GM19351 (cell line): Measurements from ENCODE around the gene TOB2.

Experiments
- ATAC-seq: cut with Tn5 transposase; IDR thresholded peaks from one replicate; pipeline ENCODE4 v1.9.1; 2021; ENCODE audit warnings: mild to moderate bottlenecking, moderate library complexity; ENCODE audit not compliant: unreplicated experiment

TOB2 gene, protein sequence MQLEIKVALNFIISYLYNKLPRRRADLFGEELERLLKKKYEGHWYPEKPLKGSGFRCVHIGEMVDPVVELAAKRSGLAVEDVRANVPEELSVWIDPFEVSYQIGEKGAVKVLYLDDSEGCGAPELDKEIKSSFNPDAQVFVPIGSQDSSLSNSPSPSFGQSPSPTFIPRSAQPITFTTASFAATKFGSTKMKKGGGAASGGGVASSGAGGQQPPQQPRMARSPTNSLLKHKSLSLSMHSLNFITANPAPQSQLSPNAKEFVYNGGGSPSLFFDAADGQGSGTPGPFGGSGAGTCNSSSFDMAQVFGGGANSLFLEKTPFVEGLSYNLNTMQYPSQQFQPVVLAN

DNA sequence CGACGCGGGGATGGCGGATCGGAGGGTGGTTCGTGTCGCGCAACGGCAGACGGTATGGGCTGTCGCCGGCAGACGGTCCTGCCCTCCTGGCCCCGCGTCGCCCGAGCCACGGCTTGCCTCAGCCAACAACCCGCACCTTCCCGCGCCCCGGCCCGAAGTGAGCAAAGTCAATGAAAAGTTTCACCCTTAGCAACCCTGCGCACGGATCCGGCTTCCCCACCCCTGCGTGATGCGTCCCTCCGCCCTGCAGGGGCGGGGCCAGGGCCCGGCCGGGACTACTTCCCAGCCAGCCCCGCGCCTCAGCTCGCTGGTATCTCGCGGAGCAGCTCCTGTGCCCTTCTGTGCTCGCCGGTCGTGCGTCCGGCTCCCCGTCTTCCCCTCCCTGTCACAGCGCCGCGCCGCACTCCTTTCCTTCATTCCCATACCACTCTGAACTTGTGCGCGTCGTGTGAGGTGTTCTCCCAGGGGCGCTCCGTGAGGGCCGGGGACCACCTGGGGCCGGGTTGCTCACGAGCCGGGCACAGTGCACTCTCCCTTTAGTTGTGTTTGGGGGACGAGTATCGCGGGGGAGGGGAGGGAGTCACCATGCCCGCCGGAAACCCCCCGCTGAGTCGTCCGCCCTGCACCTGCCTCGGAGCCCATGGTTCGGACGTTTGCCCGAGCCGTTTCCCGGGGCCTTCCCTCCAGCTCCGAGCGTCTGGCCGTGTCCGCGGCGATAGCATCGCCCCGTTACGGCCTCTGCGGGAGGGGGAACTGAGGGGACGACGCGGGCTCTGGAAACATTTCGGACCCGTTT is at the start of gene TOB2:
TOB2 (minus strand) TSS at position 163 of the 796 bp plus-strand sequence. CDS start 9,456 bp downstream, outside the sequence.
- ATAC-seq: peak; percentile 34

- no peak for ATAC-seq
These were observed 44.9 kb upstream of the TOB2 start for GRCh38 chr22:41491374-41492100.

- no peak for ATAC-seq
These were observed 42.2 kb upstream of the TOB2 start for GRCh38 chr22:41488596-41489385.

- ATAC-seq: no peak
These were observed 41.5 kb upstream of the TOB2 start for GRCh38 chr22:41488076-41488475.

GRCh38 chr22:41487037-41487935 is 40.7 kb upstream of the TOB2 start:
- ATAC-seq: no peak

GRCh38 chr22:41485033-41485432 is 38.4 kb upstream of the TOB2 start:
- no peak for ATAC-seq

- no peak for ATAC-seq
These were observed 35.8 kb upstream of the TOB2 start for GRCh38 chr22:41482319-41482935.

DNA sequence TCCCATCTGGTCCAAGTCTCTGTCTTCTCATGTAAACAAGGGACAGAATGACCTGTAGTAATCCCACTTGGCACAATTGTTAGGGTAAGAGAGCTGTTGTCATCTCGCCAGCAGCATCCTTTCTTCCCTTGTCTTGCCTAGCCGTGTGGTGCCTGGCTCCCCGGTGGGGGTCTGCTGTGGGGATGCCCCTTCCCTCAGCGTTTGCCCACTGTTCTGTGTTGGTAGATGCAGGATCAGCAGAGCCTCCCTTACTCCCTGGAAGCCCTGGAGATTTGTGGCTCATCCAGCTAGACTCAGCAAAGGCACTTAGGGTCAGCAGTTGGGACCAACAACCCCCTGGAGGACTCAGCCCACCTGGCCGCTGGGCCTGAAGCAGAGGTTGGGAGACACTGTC is 35.3 kb upstream of the TOB2 start:
- ATAC-seq: no peak

- ATAC-seq: no peak
These were observed 34.7 kb upstream of the TOB2 start for GRCh38 chr22:41481131-41481830.

DNA sequence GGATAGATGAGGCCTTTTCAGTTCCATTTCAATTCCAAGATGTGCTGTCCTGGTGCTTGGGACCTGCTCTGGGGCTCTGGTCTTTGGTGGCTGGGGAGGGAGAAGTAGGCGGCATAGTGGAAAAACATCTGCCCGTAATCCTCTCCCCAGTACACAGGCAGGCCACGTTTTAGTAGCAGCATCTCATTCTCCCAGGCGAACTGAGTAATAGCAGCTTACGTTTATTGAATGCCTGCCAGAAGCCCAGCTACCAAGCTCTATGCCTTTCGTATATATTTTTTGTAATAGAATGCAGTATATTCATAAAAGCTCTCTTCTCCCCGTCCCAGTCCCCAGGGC is 33.8 kb upstream of the TOB2 start:
- no peak for ATAC-seq

- ATAC-seq: no peak
These were observed 33.2 kb upstream of the TOB2 start for GRCh38 chr22:41479671-41480396.

- ATAC-seq: no peak
These were observed 32.4 kb upstream of the TOB2 start for GRCh38 chr22:41478891-41479521.

- ATAC-seq: no peak
These were observed 31.9 kb upstream of the TOB2 start for GRCh38 chr22:41478473-41478872.

DNA sequence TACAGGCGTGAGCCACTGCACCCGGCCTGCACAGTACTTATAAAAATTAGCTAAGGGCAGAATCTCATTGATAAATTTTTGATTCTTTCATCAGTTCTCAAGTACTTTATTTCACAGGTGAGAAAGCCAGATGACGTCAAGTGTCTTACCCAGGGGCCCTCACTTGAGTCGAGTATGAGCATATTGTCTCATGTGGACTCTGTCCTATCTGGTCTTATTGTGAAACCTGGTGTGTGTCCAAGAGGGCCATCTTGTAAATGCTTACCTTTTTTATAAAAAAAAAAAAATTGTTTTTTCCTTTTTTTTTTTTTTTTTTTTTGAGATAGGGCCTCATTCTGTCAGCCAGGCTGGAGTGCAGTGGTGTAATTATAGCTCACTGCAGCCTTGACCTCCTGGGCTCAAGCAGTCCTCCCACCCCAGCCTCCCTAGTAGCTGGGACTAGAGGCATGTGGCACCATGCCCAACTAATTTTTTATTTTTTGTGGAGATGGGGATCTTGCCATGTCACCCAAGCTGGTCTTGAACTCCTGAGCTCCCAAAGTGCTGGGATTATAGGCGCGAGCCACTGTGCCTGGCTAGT is 28.4 kb upstream of the TOB2 start:
- no peak for ATAC-seq

DNA sequence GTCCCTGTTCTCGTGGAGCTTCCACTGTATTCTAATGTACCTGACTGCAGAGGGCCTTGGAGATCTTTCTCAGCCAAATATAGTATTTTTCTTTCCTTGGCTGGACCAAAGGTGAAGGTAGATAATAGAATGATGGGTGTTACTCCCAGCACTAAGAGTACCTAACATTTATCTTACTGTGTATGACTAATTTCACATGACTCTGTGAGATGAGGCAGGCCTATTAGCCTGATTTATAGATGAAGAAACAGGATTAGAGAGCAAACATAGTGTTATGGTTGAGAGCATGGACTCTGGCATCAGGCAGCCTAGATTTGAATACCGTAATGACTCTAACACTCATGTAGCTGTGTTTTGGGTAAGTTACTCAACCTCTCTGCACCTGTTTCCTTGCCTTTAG is 25.0 kb upstream of the TOB2 start:
- ATAC-seq: no peak

DNA sequence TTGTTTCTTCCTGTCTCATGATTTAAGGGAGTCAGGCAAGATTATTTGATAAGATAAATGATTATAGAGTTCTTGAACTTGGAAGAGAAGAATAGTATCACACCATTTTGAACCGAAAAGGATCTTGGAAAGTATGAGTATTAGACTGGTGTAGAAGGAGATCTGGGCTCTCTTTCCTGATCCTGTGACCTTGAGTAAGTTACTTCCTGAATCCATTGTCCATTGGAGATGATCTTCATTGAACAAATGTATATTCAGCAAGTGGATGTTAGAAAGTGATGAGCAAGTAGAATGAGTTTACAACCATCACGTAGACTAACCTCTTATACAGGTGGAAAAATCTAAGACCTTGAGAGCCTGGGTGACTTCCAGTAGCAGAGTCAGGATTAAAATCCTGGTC is 24.3 kb upstream of the TOB2 start:
- ATAC-seq: no peak

DNA sequence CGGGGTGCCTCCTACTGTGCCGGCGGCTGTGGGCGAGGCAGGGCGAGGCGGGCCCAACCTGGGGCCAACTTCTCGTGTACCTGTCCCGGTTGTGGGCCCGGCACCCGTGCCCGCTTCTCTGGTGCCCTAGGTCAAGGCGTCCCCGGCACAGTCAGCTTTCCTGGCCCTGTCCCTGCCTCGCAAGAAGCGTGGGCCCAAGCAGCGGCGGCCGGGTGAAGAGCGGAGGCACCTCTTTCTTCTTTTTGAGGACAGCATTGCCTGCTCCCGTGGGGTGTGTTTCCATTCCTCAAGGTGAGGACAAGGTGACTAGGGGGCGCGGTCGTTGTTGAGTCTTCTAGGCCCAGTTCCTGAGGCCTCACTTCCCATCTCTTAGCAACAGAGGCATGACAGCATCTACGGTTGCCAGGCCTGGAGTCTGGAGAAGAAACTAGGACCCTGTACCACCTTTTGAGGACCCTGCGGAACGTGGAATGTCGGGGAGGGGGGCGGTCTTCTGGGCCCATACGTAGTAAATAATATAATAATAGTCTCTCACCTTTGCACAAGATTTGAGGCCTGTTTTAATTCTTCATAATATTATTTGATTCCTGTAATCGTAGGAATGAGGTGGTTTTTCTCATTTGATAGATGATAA is 22.7 kb upstream of the TOB2 start:
- no peak for ATAC-seq
